ENCODE measurements around the gene DAB2IP.
"Not testable (repeated sequence)": the region's sequence is repeated elsewhere in the genome, so short reads cannot be mapped to it uniquely, and the experiment has no call there.

The DAB2IP gene

GRCh38 chr9:121627427-121627826 lies 24.0 kb upstream of the DAB2IP start:
- DNase-seq = no peak

GRCh38 chr9:121628401-121628800 lies 23.0 kb upstream of the DAB2IP start:
- no peak for DNase-seq

- DNase-seq = no peak
These were observed 20.3 kb upstream of the DAB2IP start for GRCh38 chr9:121631115-121631514.

- DNase-seq = no peak
These were observed 19.4 kb upstream of the DAB2IP start for GRCh38 chr9:121631978-121632418.

GRCh38 chr9:121633119-121633714 lies 18.2 kb upstream of the DAB2IP start:
- no peak for DNase-seq

- DNase-seq = no peak
These were observed 17.7 kb upstream of the DAB2IP start for GRCh38 chr9:121633736-121634135.

GRCh38 chr9:121634329-121635261 lies 16.8 kb upstream of the DAB2IP start:
- no peak for DNase-seq

- no peak for DNase-seq
These were observed 16.0 kb upstream of the DAB2IP start for GRCh38 chr9:121635300-121635876.

GRCh38 chr9:121636341-121636865 lies 15.0 kb upstream of the DAB2IP start:
- DNase-seq = no peak

GRCh38 chr9:121636978-121637712 lies 14.3 kb upstream of the DAB2IP start:
- DNase-seq = no peak

- no peak for DNase-seq
These were observed 13.7 kb upstream of the DAB2IP start for GRCh38 chr9:121637713-121638220.

- DNase-seq = no peak
These were observed 13.0 kb upstream of the DAB2IP start for GRCh38 chr9:121638399-121638798.

GRCh38 chr9:121638901-121639592 lies 12.4 kb upstream of the DAB2IP start:
- DNase-seq = no peak

- DNase-seq = no peak
These were observed 11.8 kb upstream of the DAB2IP start for GRCh38 chr9:121639619-121640018.

- DNase-seq = no peak
These were observed 11.4 kb upstream of the DAB2IP start for GRCh38 chr9:121640076-121640475.

- DNase-seq = no peak
These were observed 10.8 kb upstream of the DAB2IP start for GRCh38 chr9:121640491-121641223.

- no peak for DNase-seq
These were observed 10.2 kb upstream of the DAB2IP start for GRCh38 chr9:121641224-121641611.

- no peak for DNase-seq
These were observed 8.7 kb upstream of the DAB2IP start for GRCh38 chr9:121642758-121643157.

- no peak for DNase-seq
These were observed 8.0 kb upstream of the DAB2IP start for GRCh38 chr9:121643473-121643872.

- not testable (repeated sequence) for DNase-seq
These were observed 7.4 kb upstream of the DAB2IP start for GRCh38 chr9:121644040-121644439.

GRCh38 chr9:121645003-121645402 lies 6.4 kb upstream of the DAB2IP start:
- no peak for DNase-seq
